Hepatocyte (in vitro differentiated cells): ENCODE results near the gene ALG14.

Experiments
- CTCF ChIP-seq: fragments of 200-600 bp; sonication (generic); IDR thresholded peaks from 2 replicates; pipeline ENCODE4 v1.5.1; 2016; ENCODE audit warnings: antibody characterized with exemption, mild to moderate bottlenecking; ENCODE audit not compliant: poor library complexity
- EZH2 ChIP-seq: fragments of 200-600 bp; sonication (generic); IDR thresholded peaks from 2 replicates; pipeline ENCODE4 v1.6.1; 2016; ENCODE audit warnings: antibody characterized with exemption, mild to moderate bottlenecking, borderline replicate concordance
- EZH2phosphoT487 ChIP-seq: fragments of 200-600 bp; sonication (generic); IDR thresholded peaks from one replicate; pipeline ENCODE4 v1.6.1; 2018; ENCODE audit warnings: antibody characterized with exemption, mild to moderate bottlenecking, low read depth, moderate library complexity; ENCODE audit not compliant: unreplicated experiment, severe bottlenecking

GRCh38 chr1:94998114-94998513 lies 74.6 kb downstream of the ALG14 start:
- TF ChIP-seq CTCF: no peak
- TF ChIP-seq EZH2phosphoT487: no peak
- no peak for TF ChIP-seq EZH2
